Measurements from ENCODE around the gene NEXN. TPM values are rescaled to one million over a fixed set of nuclear protein-coding genes. Genes with fewer than 3 reads are reported as not detected.

The NEXN gene
- total RNA-seq, 3 donors from 2014 or later = 12.8 to 18.4 (median 17.3) TPM

- Histone ChIP-seq H3K4me3 (no peak overlapping the region), H3K9me3 (no peaks in the 10 kb centered on the region), H3K36me3 (peaks cover 16% of the 10 kb centered on the region), H3K27me3 (no peaks in the 10 kb centered on the region), H3K27ac (no peak overlapping the region), H3K4me1 (no peaks in the 10 kb centered on the region)
- intact Hi-C loops (cut with DNase I; ENCODE audit: low total_unique reads) = no loop called here
- DNase-seq (ENCODE audit: low spot score in 2 of 2) = no peak
- TF ChIP-seq POLR2AphosphoS5 (IDR thresholded peaks at IDR 0.05) = no peak
- TF ChIP-seq POLR2A (IDR thresholded peaks at IDR 0.05) = no peak
- no peak for TF ChIP-seq CTCF (IDR thresholded peaks at IDR 0.05)
Observed at GRCh38 chr1:77956464-77956863, 68.0 kb downstream of the NEXN start.

GRCh38 chr1:77958391-77958790, 70.0 kb downstream of the NEXN start:
- no peak overlapping the region for H3K27ac ChIP-seq
- no peak overlapping the region for H3K4me3 ChIP-seq
- TF ChIP-seq CTCF (IDR thresholded peaks at IDR 0.05) (no peak), POLR2A (IDR thresholded peaks at IDR 0.05) (no peak), POLR2AphosphoS5 (IDR thresholded peaks at IDR 0.05) (no peak)
- DNase-seq (ENCODE audit: low spot score in 2 of 2) = no peak
- peaks cover 28% of the 10 kb centered on the region for H3K36me3 ChIP-seq
- intact Hi-C loops (cut with DNase I; ENCODE audit: low total_unique reads) = no loop called here
- H3K9me3 ChIP-seq = no peaks in the 10 kb centered on the region
- H3K4me1 ChIP-seq = no peaks in the 10 kb centered on the region
- H3K27me3 ChIP-seq = no peaks in the 10 kb centered on the region

- Histone ChIP-seq H3K36me3 (peaks cover 28% of the 10 kb centered on the region), H3K4me1 (no peaks in the 10 kb centered on the region), H3K9me3 (no peaks in the 10 kb centered on the region), H3K27ac (no peak overlapping the region), H3K4me3 (no peak overlapping the region), H3K27me3 (no peaks in the 10 kb centered on the region)
- TF ChIP-seq POLR2AphosphoS5 (IDR thresholded peaks at IDR 0.05) (no peak), CTCF (IDR thresholded peaks at IDR 0.05) (no peak), POLR2A (IDR thresholded peaks at IDR 0.05) (no peak)
- intact Hi-C loops (cut with DNase I; ENCODE audit: low total_unique reads) = no loop called here
- DNase-seq (ENCODE audit: low spot score in 2 of 2) = no peak
Observed at GRCh38 chr1:77958850-77959249, 70.4 kb downstream of the NEXN start.

- TF ChIP-seq POLR2A (IDR thresholded peaks at IDR 0.05) = no peak
- TF ChIP-seq POLR2AphosphoS5 (IDR thresholded peaks at IDR 0.05) = no peak
- TF ChIP-seq CTCF (IDR thresholded peaks at IDR 0.05) = no peak
- no peaks in the 10 kb centered on the region for H3K9me3 ChIP-seq
- H3K4me3 ChIP-seq = no peak overlapping the region
- no peak for DNase-seq (ENCODE audit: low spot score in 2 of 2)
- no peaks in the 10 kb centered on the region for H3K4me1 ChIP-seq
- peaks cover 34% of the 10 kb centered on the region for H3K36me3 ChIP-seq
- no peaks in the 10 kb centered on the region for H3K27me3 ChIP-seq
- no peak overlapping the region for H3K27ac ChIP-seq
- intact Hi-C loops (cut with DNase I; ENCODE audit: low total_unique reads) = no loop called here
Observed at GRCh38 chr1:77961392-77961791, 73.0 kb downstream of the NEXN start.

- Histone ChIP-seq H3K4me1 (no peaks in the 10 kb centered on the region), H3K9me3 (no peaks in the 10 kb centered on the region), H3K27me3 (no peaks in the 10 kb centered on the region), H3K27ac (no peak overlapping the region), H3K4me3 (no peak overlapping the region), H3K36me3 (peaks cover 21% of the 10 kb centered on the region)
- TF ChIP-seq POLR2AphosphoS5 (IDR thresholded peaks at IDR 0.05) = no peak
- TF ChIP-seq CTCF (IDR thresholded peaks at IDR 0.05) = no peak
- no peak for TF ChIP-seq POLR2A (IDR thresholded peaks at IDR 0.05)
- no peak for DNase-seq (ENCODE audit: low spot score in 2 of 2)
- intact Hi-C loops (cut with DNase I; ENCODE audit: low total_unique reads) = no loop called here
Observed at GRCh38 chr1:77966291-77966690, 77.9 kb downstream of the NEXN start.

Data from breast epithelium (tissue), 4 donors.